A549 (cell line): Measurements from ENCODE around the gene TRAPPC12.

Experiments used
- CTCF ChIP-seq: fragments of >200 bp; sonication (Bioruptor Twin); formaldehyde crosslinking; IDR thresholded peaks from 3 replicates; pipeline ENCODE4 v1.5.1; 2016
- JUN ChIP-seq, 2 experiments: fragments of >200 bp; sonication (Bioruptor Twin); formaldehyde crosslinking; IDR thresholded peaks; 2 replicates in 1 of 2; 3 replicates in 1 of 2; pipeline ENCODE4 v1.6.1; 2016 to 2017

GRCh38 chr2:3487028-3487425, 107.5 kb downstream of the TRAPPC12 start:
- TF ChIP-seq CTCF (no peak), JUN (IDR thresholded peaks at IDR 0.05) (no peak)
